Retina (tissue), 1 donor: ENCODE measurements around the gene RBM20.
A peak's percentile ranks its signal among the peaks of the same experiment; 100 is the strongest.
"Not testable (repeated sequence)": the region's sequence is repeated elsewhere in the genome, so short reads cannot be mapped to it uniquely, and the experiment has no call there.

ENCODE experiments used
- DNase-seq: peaks from one replicate; pipeline ENCODE4 v3.0.0-alpha.2; 2016

RBM20 gene

DNA sequence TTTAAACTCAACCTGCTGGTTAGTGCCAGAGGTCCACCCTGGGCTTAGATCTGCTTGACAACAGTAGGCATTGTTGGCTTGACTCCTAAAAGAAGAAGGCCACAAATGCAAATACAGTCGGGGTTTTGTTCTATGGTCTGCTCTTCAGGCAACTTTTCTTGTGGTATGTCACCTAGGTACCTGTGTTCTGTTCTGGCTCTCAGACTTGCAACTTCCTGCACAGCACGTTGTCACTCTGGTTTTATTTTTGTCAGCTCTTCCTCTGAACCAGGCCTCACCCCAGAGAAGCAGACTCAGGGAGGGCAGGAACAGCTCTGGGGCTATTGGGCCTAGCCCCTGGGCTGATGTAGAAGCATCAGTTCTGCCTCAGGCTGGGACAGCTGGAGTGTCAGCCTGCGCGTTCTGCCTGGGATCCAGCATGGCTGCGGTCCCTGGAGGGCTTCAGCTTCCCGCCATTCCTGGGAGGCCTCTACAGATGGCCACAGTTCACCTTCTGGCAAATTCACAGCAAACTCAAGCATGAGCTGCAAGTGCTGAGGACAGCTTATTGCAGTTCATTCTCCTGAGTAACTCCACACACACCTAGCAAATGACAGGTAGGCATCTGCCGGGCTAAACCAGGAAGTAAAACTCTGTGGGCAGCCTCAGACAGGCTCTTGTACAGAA, 216.6 kb downstream of the RBM20 start:
- DNase-seq: no peak

DNA sequence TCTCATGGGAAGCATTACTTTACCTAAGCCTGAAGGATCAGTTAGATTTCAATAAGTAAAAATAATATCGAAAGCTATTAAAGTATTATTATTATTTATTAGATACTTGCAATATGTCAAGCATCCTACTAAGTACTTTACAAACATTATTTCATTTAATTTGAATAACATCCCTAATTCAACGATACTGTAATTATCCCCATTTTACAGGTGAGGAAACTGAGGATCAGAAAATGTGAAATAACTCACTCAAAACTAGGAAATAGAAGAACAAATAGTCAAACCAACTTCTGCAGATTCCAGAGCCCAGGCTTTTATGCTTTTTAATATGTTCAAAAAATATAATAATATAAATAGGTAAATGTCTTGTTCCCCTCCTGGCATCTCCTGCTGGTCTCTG, 217.3 kb downstream of the RBM20 start:
- DNase-seq: no peak

DNA sequence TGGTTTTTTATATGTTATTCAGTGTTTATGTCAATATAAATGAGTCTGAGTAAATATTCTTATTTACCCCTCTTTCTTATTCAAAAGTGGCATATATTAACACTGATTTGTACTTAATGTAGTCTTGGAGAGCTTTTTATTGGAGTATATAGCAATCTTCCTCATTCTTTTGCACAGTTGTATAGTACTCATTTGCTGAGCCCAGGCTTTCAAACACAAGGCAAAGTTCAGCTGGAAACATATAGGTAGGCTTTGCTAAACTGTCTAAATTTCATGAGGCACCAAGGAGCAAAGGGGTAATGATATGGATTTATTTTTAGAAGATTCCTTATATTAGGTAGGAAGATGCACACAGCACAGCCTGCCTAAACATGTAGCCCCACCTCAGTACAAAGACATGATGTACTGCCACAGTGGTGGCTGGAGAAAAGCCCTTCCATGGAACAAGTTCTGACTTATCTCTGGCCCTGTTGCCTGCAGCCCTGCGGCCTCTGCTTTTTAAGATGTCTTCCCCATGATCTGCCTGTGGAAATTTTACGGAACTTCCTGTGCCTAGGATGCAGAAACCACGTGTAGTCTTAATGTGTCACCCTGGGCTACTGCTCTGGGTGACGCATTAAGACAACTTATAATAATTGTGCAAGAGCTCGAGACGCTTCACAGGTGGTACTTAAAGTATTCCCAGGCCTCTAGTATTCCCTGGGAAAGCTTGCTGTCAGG, 218.0 kb downstream of the RBM20 start:
- DNase-seq: no peak

DNA sequence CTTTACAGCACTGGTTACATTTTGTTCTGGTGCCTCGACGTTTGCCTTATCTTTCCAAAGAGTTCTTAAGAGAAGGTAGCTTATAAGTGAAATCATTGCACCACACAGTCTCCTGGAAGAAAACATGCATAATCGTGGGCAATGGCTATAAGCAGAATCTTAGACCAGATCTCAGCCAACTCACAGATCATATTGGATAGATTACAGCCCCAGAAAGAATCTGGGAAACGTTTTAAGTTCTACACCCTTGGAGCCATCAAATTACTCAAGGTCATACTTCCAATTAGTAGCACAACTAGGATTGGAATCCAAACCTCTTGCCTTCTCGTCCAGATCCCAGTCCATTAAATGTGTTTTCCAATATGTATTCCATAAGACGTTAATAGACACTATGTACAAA, 218.8 kb downstream of the RBM20 start:
- DNase-seq: no peak

DNA sequence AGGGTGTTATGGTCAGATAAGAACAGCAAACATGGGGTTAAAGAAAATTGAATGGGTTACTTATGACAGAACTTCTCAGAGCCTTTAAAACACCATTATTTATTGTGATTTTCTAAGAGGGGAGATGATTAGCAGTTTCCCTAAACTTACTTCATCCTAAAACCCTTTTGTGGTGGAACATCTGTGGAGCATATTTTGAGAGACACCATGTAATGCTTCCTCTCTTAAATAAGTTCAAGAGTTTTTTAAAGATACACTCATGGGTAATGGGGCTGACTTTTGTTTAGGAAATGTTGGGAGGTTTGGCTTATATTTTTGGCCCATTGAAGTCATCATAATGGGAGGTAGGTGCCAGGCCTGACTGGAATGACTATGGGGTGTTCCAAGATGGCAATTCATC, 219.2 kb downstream of the RBM20 start:
- DNase-seq: no peak

DNA sequence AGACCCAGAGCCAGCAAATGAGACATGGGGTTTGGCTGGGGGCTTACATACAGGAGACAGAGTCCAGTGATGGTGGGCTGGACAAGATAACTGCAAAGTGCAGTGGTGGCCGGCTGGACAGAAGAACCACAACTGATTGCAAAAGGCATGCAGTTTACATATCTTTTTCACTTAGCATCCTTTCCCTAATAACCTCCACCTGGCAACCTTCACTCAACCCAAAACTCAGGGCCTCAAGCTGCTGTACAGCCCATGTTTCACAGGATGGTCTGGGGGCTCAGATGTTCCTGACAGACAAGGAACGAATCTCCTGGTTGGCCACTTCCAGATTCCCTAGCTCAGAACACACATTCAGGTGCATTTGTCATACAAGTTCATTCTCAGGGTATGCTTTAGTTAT, 219.8 kb downstream of the RBM20 start:
- DNase-seq: no peak

DNA sequence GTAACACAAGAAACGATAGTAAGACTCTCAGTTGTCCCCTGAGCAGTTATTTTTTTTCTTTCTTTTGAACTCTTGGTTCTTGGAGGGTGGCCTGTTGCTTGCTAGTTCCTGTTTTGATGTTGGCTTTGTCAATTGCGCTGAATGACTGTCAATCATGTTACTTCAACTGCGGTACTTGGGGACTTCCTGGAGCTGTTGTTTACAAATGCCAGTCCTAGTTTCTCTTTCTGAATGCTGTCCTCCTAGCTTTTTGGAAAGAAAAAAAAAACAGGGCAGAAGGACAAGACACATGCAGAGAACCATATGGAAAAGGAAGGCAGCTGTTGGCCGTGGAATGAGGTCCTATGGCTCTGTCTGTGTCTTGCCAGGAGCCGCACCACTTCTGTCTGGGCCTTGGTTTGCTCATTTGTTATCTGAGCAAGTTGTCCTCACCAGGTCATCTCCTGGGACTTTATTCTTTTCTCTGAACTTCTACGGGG, 220.6 kb downstream of the RBM20 start:
- DNase-seq: no peak

DNA sequence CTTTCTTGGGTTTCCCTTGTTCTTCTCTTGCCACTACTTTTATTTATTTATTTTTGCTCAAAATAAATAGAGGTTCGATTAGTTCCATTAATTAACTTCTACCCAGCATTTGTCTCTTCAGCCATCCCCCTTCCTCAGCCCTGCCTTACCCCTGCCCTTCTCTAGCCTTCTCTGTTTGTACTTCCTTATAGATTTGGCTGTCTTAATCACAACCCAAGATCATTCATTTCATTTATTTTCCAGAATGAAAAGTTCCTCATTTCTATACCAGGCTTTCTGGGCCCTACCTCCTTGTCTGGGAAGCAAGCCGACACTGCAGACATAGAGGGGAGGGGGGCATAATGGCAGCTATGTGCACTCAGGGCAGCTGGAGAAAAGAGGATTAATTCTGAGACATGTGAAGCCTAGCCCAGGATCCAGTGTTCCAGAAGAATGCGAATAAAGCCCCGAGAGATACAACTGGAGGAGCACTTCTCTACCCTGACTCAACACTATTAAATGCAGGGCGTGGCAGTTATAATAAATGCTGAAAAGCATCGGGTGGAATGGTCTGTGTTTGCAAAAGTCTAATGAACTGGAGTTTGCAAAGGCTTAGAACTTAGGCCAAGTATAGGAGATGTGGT, 221.2 kb downstream of the RBM20 start:
- no peak for DNase-seq

DNA sequence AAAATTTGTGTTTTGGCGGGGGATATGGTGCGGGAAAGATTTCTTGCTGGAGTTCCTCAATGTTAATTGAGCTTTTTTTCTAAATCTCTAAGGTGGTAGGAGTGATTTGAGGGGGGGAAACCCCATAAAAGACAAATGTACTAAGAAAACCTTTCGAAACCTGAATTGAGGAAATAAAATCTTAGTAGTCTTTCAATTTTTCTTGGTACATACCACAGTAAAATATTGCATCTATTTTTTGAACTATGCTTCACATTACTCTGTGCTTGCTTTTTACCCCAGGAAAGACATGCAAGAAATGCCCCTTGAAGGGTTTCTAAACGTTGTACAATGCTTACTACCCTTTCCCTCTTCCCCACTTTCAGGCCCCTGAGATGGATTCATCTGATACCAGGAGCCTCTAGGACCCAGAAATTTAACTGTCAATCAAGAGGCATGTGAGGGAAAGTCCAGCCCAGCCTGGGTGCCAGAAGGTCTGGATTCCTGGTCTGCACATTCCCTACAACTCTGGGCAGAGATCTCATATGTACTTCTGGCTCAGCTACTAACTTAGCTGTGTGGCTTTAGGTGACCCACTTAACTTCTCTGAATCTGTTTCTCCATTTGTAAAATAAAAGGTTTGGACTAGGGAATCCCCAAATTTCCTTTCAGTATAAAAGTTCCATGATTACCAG, 221.8 kb downstream of the RBM20 start:
- no peak for DNase-seq

DNA sequence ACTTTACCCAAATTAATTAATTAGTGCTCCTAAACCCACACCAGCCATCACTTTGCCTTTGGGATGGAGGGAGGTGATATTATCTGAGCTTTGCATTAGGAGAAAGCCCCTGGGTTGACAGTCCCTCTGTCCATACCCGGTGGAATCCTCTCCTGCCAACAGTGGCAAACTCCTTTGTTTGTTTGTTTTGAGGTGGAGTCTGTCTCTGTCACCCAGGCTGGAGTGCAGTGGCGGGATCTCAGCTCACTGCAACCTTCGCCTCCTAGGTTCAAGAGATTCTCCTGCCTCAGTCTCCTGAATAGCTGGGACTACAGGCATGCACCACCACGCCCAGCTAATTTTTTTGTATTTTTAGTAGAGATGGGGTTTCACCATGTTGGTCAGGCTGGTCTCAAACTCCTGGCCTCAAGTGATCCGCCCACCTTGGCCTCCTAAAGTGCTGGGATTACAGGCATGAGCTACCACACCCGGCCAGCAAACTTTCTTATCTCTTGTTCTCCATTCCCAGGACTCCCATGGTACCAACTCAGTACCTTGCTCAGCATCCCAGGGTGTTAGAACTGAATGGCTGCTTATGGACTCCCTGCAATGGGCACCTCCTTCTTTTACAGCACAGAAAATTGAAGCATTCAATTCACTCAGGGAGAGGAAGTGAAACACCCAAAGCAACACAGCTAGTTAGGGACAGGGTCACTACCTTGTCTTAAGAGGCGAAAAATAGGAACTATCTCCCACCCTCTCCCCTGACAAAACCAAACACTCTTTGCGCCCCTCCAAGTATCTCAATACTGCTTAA, 223.1 kb downstream of the RBM20 start:
- not testable (repeated sequence) for DNase-seq

DNA sequence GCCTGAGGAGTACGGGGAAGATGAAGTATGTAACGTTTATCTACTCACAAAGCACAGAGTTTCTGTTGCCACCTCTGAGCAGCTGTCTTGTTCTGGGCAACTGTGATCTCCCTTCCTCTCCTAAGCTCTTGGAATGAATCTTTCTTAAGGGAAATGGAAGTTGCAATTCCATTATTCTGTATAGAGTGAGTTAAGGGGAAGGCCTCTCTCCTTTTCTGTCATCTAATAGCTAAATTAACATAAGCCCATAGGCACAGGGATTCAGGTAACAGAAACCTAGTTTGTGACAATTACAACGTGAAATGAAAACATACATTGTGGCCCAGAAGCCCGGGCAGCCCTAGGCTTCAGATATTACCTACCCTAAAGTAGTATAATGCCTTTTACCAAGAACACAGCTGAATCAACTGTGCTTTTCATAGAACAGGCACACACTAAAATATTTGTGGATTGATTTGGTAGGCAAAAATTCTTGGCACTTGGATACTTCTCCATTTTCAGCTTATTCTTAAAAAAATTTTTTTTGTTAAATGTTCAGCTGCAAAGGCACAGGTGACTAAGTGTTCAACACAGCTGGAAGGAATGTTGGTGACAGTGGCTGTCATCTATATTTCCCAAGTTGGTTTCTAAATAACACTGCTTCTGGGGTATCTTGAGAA, 223.8 kb downstream of the RBM20 start:
- DNase-seq: no peak

DNA sequence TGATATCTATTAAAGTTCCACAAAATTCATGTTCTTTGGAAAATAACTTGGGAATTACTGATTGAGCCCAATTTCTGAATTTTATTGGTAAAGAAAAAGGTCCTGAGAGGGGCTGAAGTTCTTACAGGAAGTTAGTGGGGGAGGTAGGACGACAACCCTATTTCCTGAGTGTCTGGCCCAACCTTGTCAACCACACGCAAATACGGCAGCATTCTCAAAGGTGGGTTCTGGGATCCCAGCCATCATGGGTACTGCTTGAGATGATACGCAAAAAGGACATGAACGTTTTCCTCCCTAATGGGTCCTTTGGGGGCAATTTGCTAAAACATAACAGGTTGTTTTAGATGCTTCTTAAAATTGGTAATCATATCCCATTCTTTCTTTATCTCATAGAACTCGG, 224.8 kb downstream of the RBM20 start:
- DNase-seq: no peak

DNA sequence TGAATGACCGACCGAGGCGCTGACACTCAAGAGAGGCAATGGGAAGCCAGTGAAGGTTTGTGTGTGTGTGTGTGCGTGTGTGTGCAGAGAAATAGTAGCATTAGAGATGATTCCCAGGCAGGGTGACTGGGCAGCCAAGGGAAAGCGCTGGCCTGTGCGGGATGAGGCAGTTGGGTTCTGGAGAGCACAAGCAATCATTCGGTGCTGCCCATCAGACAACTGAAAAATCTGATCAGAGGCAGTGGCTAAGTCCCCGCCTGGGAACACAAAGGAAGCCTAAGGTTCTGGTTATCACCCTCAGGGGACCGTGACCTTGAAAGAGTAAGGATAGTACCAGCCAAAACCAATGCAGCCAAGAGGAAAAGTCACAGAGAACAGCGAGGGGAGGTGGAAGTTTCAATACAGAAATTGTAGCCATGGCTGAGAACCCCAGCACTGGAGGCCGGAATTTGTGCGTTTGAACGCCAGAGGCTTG, 226.7 kb downstream of the RBM20 start:
- no peak for DNase-seq

DNA sequence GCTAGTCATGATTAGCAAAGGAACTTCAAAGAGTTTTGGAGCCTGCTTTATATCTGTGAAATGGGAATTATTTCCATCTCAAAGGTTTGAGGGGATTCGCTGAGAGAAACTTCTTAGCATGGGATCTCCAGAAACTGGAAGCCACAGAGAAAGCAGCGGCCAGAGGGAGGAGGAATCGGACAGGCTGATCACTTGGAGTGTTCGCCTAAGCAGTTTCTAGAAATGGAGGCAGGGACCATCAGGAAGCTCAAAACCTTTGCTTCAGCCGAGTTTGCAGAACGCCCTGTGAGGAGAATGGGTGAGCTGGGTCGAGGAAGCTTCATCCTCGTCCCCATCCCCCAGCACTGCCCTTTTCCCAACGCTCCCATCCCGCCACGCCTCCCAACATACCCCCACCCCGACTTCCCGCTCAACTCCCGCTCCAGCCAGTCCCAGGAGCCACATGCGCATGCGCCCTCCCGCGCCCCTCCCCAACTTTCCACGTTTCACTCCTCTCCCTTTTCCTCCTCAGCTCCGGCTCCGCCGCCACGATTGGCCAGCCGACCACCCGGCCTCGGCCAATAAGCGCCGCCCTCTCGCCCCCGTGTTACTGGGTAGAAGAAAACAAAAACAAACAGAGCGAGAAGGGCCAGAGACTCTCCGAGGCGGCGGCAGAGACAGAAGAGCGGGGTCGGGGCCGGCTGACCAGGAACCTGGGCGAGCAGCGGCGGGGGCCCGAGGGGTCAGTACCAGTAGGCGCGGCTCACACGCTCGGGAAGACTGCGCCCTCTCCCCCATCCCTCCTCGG, 227.4 kb downstream of the RBM20 start, which contains the start of gene PDCD4:
Gene PDCD4 (plus strand): TSS at position 631 of the 787 bp plus-strand sequence. CDS start 4,100 bp downstream, outside the sequence.
- peak; percentile 99 for DNase-seq

DNA sequence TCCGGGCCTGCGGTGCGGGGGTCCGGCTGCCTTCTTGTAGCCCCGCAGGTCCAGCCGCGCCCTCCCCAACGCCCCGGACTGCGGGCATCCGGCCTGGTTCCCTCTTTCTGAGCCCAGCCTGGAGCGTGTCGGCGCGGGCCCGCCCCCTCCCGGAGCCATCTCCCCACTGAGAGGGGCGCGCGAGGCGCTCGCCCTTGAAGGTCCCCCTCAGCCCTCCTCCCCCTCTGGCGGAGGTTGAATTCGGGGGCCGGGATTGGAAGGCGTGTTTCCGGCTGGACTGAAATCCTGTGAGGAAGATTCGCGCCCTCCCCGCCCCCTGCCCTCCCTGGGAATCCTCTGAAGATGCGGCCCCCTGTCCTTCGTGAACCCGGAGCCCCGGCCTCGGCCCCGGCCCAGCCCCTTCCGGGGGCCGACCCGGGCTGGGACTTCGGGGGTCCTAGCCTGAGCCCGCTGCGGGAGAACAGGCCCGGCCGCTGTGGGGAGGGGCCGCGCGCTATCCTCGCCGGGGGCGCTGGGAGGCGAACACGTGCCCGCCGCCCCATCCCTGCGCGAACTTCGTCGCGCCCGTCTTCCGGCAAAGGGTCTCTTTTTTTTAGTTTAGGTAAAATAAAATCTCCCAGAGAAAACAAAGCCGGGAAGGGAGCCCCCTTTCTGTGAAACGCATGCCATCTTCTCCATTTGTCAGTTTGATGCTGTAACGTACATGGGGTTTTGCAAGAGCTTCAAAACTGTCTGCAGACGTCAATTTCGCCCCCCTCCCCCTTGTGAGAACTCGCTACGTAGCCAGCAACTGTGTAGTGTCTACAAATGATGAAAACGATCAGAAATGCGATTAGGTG, 228.2 kb downstream of the RBM20 start:
- peak; percentile 89 for DNase-seq

DNA sequence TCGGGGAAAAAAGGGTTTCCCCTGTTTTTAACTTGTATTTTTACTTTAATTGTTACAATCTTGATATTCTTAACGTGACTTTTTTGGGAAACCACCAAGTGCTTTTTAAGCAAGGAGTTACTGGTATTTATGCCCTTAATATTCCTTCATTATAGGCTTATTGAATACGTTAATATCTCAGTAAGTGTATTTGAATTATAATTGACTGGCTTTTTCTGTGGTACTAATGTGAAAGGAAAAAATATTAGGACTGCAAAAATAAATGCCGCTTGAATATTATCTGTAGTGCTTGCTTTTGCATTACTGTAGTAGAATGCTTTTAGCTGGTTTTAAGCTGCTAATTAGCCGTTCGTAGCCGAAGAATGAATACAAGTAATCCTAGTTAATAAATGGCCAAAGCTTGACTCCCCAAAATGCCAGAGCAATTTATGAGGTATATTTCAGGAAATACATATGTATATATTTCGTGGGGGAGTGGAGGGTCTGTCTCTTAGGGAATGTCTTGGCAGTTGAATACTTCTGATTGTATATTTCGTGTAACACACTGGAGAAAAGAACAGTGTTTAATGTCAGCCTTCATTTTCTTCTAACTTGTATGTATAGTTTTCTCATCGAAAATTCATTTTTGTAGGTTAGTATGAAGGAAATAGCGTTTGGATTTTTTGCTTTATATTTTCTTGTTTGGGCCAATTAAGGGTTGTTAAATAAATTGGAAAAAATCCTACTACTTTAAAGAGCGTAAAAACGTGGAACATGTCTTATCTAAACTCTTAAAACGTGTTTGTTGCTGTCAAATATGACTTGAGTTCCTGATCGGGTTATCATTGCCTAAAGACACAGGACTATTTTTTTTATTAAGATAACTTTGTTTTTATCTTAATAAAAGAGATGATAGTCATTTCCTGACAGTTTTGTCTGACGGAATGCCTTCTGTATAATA, 229.1 kb downstream of the RBM20 start:
- DNase-seq: peak; percentile 33

DNA sequence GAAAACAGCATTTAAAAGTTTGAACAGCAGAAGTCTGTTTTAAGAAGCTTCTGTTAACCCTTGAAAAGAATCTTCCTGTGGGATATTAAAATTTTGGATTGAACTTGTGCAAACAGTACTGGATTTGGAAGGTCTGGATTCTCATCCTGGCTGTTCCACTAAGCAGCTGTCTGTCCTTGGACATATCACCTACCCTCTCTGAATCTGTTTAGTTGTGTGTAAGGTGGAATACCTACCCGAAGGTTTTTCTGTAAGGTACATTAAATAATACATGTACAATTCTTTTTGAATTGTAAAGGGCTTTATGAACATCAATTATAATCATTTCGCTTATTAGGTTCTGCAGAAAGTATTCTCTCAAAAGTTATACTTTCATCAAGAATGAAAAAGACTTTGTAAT, 229.8 kb downstream of the RBM20 start:
- no peak for DNase-seq

DNA sequence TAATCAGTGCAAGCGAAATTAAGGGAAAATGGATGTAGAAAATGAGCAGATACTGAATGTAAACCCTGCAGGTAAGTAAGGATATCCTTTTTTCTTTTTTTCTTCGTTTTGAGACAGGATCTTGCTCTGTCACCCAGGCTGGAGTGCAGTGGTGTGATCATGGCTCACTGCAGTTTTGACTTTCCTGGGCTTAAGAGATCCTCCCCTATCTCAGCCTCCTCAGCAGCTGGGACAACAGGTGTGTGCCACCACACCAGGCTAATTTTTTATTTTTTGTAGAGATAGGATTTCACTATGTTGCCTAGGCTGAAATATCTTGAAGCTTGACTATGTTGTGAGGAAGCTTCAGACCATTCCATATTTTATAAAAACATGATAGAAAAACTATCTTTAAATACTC, 231.9 kb downstream of the RBM20 start:
- DNase-seq: no peak

DNA sequence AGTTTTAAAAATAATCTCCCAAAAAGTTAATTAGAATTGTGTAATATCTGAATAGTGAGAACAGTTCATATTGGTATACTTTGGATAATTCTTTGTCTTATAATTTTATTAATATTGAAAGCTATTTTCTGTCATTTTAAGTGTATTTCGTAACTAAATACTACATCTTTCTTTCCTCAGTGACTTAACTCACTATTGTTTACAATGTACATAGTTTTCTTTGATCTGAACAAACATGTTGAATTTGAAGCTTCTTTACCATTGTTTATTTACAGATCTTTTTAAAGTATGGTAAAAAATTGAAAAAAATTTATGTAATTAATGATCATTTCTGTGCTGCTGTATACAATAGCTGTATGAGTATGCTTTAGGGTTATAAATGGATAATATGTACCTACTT, 232.7 kb downstream of the RBM20 start:
- DNase-seq: no peak
